Gastroesophageal sphincter (tissue), 3 donors: ENCODE results near the gene GALNT10.

Experiments used
- CTCF ChIP-seq, 4 experiments: fragments of 200-600 bp in 2 of 4; fragments of 450-650 bp in 2 of 4; sonication (generic) in 1 of 4; IDR thresholded peaks; one replicate each; pipeline ENCODE4 v1.5.1; 2017 to 2019; ENCODE audit warnings: antibody characterized with exemption in 4 of 4, mild to moderate bottlenecking in 2 of 4, moderate library complexity in 2 of 4
- POLR2A ChIP-seq, 2 donors: fragments of 450-650 bp; IDR thresholded peaks; one replicate each; pipeline ENCODE4 v1.6.1; 2017; ENCODE audit warnings: antibody characterized with exemption in 2 of 2, mild to moderate bottlenecking in 2 of 2, moderate library complexity in 1 of 2
- POLR2AphosphoS5 ChIP-seq: sonication (generic); formaldehyde crosslinking; IDR thresholded peaks from one replicate; pipeline ENCODE4 v1.6.1; 2017; ENCODE audit warnings: antibody characterized with exemption

- no peak for TF ChIP-seq POLR2AphosphoS5
- no peak for TF ChIP-seq POLR2A (IDR thresholded peaks at IDR 0.05)
- no peak for TF ChIP-seq CTCF (IDR thresholded peaks at IDR 0.05)
Observed at GRCh38 chr5:154442801-154443200, 252.3 kb downstream of the GALNT10 start.
